Measurements from ENCODE around the gene LPP. TPM values are rescaled to one million over a fixed set of nuclear protein-coding genes. Genes with fewer than 3 reads are reported as not detected.

The LPP gene
- polyA plus RNA-seq, 1 donor (not counting 4 experiments of a cell fraction or from before 2014, with no cell fraction given) = 16.0 TPM

- TF ChIP-seq EZH2 (IDR thresholded peaks at IDR 0.05; ENCODE audit: low read length) = no peak
- no peak for TF ChIP-seq CTCF (optimal IDR thresholded peaks at IDR 0.05 in 1 of 3, IDR thresholded peaks at IDR 0.05 in 1 of 3, conservative IDR thresholded peaks at IDR 0.05 in 1 of 3; ENCODE audit: extremely low read depth in 1 of 3, insufficient read depth in 2 of 3, low read length in 3 of 3)
- Histone ChIP-seq H3K4me1 (ENCODE audit: control insufficient read depth, extremely low read depth, insufficient read depth, low read length) (peaks cover 13% of the 10 kb centered on the region), H4K20me1 (ENCODE audit: control insufficient read depth, extremely low read depth, insufficient read depth, low read length) (no peaks in the 10 kb centered on the region), H3K79me2 (ENCODE audit: control insufficient read depth, insufficient read depth, low read length) (no peaks in the 10 kb centered on the region), H3K27ac (ENCODE audit: control insufficient read depth, insufficient read depth, low read length) (no peak overlapping the region), H3K4me3 (ENCODE audit: control insufficient read depth in 2 of 3, extremely low read depth in 1 of 3, insufficient read depth in 2 of 3, low read depth in 1 of 3, low read length in 3 of 3) (no peak overlapping the region), H3K9me3 (ENCODE audit: control insufficient read depth, low read depth, low read length) (no peaks in the 10 kb centered on the region), H3K27me3 (ENCODE audit: control insufficient read depth, extremely low read depth, insufficient read depth, low read length) (no peaks in the 10 kb centered on the region), H3K9ac (ENCODE audit: control insufficient read depth, extremely low read depth, insufficient read depth, low read length) (no peak overlapping the region), H3K4me2 (ENCODE audit: control insufficient read depth, extremely low read depth, insufficient read depth, low read depth, low read length) (no peak overlapping the region), H2AFZ (ENCODE audit: control insufficient read depth, low read length) (no peak overlapping the region), H3K9me1 (ENCODE audit: control insufficient read depth, extremely low read depth, insufficient read depth, low read length) (no peaks in the 10 kb centered on the region), H3K36me3 (ENCODE audit: control insufficient read depth in 2 of 2, extremely low read depth in 1 of 2, insufficient read depth in 2 of 2, low read length in 2 of 2) (no peaks in the 10 kb centered on the region)
- dilution Hi-C loops (cut with MboI; ENCODE audit: extremely low pct_ligation_motif_present, low sequenced_read_pairs) = no loop called here
- FAIRE-seq = no peak
- DNase-seq (ENCODE audit: low read depth, low spot score) = no peak
These were observed 280.6 kb downstream of the LPP start for GRCh38 chr3:188434594-188434993.

- dilution Hi-C loops (cut with MboI; ENCODE audit: extremely low pct_ligation_motif_present, low sequenced_read_pairs) = no loop called here
These were observed 281.3 kb downstream of the LPP start for GRCh38 chr3:188435266-188435665.

More at GRCh38 chr3:188435266-188435665, 281.3 kb downstream of the LPP start:
- TF ChIP-seq EZH2 (IDR thresholded peaks at IDR 0.05; ENCODE audit: low read length) = no peak
- TF ChIP-seq CTCF (optimal IDR thresholded peaks at IDR 0.05 in 1 of 3, IDR thresholded peaks at IDR 0.05 in 1 of 3, conservative IDR thresholded peaks at IDR 0.05 in 1 of 3; ENCODE audit: extremely low read depth in 1 of 3, insufficient read depth in 2 of 3, low read length in 3 of 3) = no peak
- no peak overlapping the region for H3K9ac ChIP-seq (ENCODE audit: control insufficient read depth, extremely low read depth, insufficient read depth, low read length)
- H3K9me3 ChIP-seq (ENCODE audit: control insufficient read depth, low read depth, low read length) = no peaks in the 10 kb centered on the region
- H3K79me2 ChIP-seq (ENCODE audit: control insufficient read depth, insufficient read depth, low read length) = no peaks in the 10 kb centered on the region
- FAIRE-seq = no peak
- no peaks in the 10 kb centered on the region for H3K27me3 ChIP-seq (ENCODE audit: control insufficient read depth, extremely low read depth, insufficient read depth, low read length)
- H3K36me3 ChIP-seq (ENCODE audit: control insufficient read depth in 2 of 2, extremely low read depth in 1 of 2, insufficient read depth in 2 of 2, low read length in 2 of 2) = no peaks in the 10 kb centered on the region
- H3K27ac ChIP-seq (ENCODE audit: control insufficient read depth, insufficient read depth, low read length) = no peak overlapping the region
- no peak overlapping the region for H3K4me3 ChIP-seq (ENCODE audit: control insufficient read depth in 2 of 3, extremely low read depth in 1 of 3, insufficient read depth in 2 of 3, low read depth in 1 of 3, low read length in 3 of 3)
- H4K20me1 ChIP-seq (ENCODE audit: control insufficient read depth, extremely low read depth, insufficient read depth, low read length) = no peaks in the 10 kb centered on the region
- H3K4me2 ChIP-seq (ENCODE audit: control insufficient read depth, extremely low read depth, insufficient read depth, low read depth, low read length) = no peak overlapping the region
- no peaks in the 10 kb centered on the region for H3K9me1 ChIP-seq (ENCODE audit: control insufficient read depth, extremely low read depth, insufficient read depth, low read length)
- no peak overlapping the region for H2AFZ ChIP-seq (ENCODE audit: control insufficient read depth, low read length)
- no peak for DNase-seq (ENCODE audit: low read depth, low spot score)
- H3K4me1 ChIP-seq (ENCODE audit: control insufficient read depth, extremely low read depth, insufficient read depth, low read length) = peaks cover 13% of the 10 kb centered on the region

Data from keratinocyte (primary cell).